HG03095 (cell line): ENCODE data around the gene CMTM7.
"Not testable (repeated sequence)": the region's sequence is repeated elsewhere in the genome, so short reads cannot be mapped to it uniquely, and the experiment has no call there.

ENCODE experiments used
- ATAC-seq: cut with Tn5 transposase; IDR thresholded peaks from one replicate; pipeline ENCODE4 v1.9.1; 2021; ENCODE audit warnings: moderate library complexity; ENCODE audit not compliant: unreplicated experiment

The CMTM7 gene

GRCh38 chr3:32381922-32382321, 9.7 kb upstream of the CMTM7 start:
- no peak for ATAC-seq

- no peak for ATAC-seq
Observed at GRCh38 chr3:32383136-32383711, 8.4 kb upstream of the CMTM7 start.

DNA sequence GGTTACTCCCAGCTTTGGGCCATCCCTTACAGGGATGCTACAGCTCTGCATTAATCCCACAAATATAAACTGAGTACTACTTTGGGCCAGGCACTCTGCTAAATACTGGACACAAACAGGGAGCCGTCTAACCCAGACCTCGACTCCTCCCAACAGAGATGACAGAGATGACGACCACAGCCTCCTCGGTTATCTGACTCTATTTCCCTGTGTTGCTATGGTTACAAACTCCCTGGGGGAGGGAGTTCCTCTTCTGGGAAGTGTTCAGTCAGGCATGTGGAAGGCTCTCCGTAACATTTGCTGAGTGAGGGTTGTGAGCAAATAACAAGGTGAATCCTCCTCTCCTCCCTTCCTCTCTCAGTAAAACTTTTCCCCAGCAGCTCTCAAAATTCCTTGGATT, 6.7 kb upstream of the CMTM7 start:
- ATAC-seq: no peak

DNA sequence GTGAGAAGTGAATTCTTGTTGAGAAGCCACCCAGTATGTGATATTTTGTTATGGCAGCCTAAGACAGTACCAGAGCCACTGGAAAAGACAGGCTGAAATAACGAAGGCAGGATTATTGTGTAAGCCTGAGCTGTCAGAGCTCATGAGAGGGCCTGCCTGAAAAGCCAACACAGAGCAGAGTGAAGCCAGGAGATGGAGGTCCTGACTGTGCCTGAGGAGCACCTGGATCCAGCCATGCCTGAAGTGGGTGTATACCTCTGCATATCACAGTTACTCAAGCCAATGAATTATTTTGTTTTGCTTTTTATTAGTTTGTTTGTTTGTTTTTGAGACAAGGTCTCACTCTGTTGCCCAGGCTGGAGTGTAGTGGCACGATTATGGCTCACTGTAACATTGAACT, 4.1 kb upstream of the CMTM7 start:
- no peak for ATAC-seq

- not testable (repeated sequence) for ATAC-seq
Observed at GRCh38 chr3:32389577-32389976, 2.1 kb upstream of the CMTM7 start.

DNA sequence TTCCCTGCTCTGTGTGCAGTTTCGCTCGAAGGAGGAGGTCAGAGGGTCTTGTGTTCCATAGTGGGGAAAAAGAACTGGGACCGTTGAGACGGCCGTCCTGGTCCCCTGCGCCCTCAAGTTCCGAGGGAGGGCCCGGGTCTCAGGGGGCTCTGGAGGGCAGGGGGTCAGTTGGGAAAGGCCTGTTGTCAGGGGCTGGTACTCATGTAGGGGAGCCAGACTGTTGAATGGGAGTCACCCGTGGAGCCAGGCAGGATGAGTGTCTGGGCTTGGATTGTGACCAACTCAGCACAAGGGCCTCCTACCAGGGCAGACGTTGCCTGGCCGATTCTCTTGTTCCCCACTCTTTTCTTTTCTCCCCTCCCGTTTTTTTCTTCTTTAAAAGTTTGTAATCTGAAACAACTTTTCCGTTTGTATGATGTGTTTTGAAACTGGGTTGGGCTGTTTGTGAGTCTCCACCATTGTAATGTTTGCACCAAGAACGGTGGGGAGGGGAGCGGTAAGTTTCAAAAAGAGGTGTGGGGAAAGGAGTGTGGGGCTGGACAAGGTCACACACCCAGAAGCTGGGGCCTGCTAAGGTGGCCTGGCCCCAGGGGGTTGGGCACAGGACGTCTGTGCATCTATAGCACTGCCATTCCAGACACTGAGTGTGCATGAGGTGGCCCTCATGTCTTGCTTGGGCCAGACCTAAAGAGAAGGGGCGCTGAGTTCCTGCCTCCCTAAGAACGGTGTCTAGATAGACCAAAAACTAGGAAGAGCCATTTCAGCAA, 1.1 kb downstream of the CMTM7 start:
- ATAC-seq: no peak

DNA sequence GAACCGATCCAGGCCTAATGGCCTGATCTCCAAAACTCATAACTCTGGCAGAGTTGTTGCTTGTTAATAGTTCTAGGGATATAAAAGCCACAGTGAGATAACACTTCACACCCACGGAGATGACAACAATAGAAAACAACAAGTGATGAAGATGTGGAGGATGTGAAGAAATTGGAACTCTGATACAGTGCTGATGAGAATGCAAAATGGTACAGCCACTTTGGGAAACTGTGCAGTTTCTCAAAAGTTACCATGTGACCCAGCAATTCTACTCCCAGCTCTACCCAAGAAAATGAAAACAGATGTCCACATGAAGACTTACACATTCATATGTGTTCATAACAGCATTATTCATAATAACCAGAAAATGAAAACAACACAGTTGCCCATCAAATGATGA, 3.8 kb downstream of the CMTM7 start:
- ATAC-seq: no peak

DNA sequence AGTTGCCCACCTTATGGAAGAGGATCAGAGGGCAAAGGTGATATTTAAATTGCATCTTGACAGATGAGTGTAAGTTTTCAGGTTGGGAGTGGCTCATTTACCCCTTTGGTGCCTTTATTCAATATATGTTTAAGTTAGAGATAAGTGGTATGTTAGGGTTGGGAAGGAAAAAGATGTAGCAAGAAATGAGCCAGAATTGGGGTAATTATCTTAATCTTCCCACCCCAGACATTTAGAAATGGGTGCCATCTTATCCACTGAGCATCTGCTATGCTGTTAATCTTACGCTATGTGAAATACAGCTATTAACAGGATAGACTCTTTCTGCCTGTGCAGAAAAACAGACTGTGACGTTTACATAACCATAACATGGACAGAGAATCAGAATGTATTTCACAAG, 6.3 kb downstream of the CMTM7 start:
- no peak for ATAC-seq

GRCh38 chr3:32398531-32398930, 6.9 kb downstream of the CMTM7 start:
- ATAC-seq: no peak

DNA sequence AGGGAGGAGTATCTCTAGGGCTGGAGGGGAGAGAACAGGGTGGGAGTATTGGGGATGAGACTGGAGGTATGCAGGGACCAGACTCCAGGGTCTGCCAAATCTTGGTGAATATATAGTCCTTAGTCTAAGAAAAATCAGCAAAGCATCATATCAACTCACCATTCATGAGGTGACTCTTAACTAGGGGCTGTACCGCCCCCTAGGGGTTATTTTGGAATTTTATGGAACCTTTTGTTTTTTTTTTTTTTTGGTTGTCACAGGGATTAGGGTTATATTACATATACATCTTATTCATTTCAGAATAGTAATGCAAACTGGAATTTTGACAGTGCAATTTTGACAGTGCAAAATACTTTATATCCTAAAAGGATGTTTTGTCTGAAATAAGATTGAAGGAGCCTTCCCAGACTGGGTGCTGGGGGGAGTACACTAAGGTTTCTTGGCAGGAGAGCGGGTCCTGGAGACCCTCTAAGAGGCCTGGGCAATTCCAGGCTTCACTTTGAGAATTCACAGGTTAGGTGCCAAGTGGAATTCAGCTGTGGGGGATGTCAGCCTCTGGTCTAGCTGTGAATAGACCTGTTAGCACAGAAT, 7.5 kb downstream of the CMTM7 start:
- no peak for ATAC-seq

DNA sequence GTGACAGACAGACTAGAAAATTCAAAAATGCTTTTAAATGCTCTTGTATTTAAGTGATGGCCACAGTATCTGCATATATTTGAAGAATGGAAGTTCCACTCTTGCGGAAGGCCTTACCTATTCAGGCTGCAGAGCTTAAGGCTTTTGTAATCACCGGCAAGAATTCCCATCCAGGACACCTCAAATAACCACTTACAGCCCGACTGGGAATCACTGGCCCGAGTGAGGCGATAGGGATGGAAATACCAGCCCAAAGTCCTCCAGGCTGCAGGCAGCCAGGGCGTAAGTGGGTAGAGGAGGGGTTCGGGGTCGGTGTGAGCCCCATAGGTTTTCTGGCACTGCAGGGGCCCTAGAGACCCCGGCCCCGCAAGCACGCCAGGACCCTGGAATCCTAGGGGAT, 9.5 kb downstream of the CMTM7 start:
- ATAC-seq: no peak

- peak; percentile 73 for ATAC-seq
Observed at GRCh38 chr3:32401556-32402081, 10.0 kb downstream of the CMTM7 start.

DNA sequence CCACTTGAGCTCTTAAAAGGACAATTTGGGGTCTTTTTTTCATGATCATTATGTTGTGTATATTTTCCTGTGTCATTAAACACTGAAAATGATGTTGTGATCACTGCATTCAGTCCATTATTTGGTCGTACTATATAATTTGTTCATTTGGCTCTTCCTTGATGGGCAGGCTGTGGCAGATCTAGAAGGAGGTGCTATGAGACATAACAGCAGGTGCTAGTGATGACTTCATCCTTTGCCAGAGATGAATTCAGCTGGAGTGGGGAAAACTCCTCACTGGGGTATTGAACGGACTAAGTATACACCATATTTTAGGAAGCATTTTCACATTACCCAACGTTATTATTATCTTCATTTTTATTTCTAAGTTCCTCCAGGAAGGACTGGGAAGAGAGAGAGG, 12.0 kb downstream of the CMTM7 start:
- ATAC-seq: no peak

DNA sequence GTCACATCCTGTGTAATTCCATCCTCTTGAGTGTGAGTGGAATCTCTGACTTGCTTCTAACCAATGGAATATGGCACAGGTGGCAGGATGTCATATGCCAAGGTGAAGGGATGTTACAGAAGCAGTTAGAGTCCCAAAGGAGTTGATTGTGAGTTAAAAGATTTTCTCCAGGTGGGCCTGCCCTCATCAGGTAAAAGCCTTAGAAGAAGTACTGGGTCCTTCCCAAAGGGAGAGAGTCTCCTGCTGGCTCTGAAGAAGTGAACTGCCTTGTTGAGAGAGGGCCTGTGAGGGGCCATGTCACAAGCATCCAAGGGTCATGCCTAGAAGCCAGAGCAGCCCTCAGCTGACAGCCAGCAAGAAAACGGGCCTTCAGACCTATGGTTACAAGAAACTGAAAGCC, 13.1 kb downstream of the CMTM7 start:
- ATAC-seq: no peak

DNA sequence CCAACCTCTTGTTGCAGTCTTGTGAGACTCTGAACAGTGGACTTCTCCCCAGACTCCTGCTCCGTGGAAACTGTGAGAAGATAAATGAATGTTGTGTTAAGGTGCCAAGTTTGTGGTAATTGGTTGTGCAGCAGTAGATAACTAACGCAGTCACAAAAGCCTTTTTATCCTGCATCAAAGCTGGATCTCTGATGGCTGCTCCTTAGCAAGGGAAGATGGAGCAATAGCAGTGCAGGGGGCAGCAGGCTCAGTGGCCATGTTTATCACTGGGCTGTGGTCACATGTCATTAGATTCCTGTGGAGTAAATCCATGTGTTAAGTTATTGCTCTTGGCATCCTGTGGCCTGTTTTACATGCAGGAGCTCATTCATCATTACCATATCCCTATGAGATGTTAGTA, 13.5 kb downstream of the CMTM7 start:
- no peak for ATAC-seq

DNA sequence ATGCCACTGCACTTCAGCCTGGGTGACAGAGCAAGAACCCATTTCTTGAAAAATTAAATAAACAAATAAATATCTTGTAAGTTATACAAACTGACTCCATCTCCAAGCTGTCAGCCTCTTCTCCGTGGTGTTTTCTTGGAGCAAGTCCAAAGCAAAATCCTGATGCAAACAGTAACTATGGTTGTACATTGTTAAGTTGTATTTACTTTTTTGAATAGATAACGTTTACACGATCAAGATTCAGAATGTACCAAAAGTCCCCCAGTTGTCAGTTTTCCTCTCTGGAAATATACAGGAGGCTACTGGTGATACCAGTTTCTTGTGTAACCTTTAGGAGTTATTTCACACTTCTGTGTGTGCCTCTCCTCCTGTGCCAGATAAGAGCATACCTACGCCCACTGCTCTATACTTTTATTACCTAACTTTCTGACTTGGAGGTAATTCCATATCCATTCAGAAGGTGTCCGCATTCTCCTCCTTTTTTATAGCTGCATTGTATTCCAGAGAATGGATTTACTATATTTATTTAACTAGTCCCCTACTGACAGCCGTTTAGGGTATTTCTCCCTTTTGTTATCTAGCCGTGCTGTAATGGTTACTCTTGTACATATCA, 14.2 kb downstream of the CMTM7 start:
- ATAC-seq: no peak

DNA sequence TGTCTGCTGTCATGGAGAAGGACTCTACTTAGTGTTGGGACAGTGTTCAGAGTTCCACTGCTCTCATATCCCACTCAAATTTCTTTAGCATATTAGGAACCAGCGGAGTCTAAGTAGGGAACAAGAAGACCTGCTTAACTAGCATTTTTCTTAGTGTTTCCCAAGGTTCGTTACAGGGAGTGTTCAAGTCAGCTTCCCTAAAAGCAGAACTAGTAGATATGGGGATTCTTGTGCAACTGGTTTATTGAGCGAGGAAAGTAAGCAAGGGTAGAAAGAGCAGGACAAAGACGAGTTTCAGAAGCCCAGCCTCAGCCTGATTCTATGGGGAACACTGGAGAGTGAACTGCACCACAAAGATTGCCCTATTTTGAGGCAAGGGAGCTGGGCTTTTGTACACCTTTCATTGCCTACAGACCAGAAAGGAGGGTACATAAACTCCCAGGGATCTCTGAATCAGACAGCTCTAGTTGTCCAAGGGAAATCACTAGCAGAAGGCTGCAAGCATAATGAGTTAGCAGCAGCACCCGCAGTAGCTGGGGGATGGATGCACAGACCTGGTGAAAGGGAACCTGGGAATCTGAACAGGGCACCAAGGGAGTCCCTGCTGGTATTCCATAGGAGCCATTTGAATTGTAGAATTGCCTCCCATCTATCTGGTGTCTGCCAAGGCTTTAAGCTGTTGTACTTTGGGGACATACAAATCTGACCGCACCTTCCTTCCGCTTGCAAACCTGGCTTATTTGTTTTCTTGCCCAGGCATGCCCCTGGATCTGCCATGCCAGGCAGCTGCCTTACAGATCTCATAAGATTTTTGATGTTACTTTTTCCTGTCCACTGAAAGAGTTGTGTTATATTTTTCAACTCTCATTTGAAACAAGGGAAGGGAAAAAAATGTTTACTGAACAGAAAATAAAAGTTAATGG, 15.1 kb downstream of the CMTM7 start:
- ATAC-seq: no peak

- no peak for ATAC-seq
Observed at GRCh38 chr3:32410367-32411246, 19.0 kb downstream of the CMTM7 start.

GRCh38 chr3:32411442-32411841, 19.8 kb downstream of the CMTM7 start:
- ATAC-seq: no peak

- ATAC-seq: no peak
Observed at GRCh38 chr3:32412887-32413286, 21.2 kb downstream of the CMTM7 start.
